Caco-2 (cell line): ENCODE measurements around the gene LYST. TPM values are rescaled to one million over a fixed set of nuclear protein-coding genes. Genes with fewer than 3 reads are reported as not detected.

Source experiments
- BruUV-seq: library from RNA; stranded (reverse); fragments of 400-500 nt; replicated peaks from 2 replicates; lab custom pipeline; 2021; lab: Mats Ljungman, UMichigan
- CTCF ChIA-PET: fragments of 300-600 bp; sonication (Branson Sonifier 250); formaldehyde crosslinking; loops from one replicate; lab custom pipeline; 2022; ENCODE audit warnings: antibody characterized with exemption; lab: Charles Lee
- POLR2A ChIA-PET: fragments of 300-600 bp; sonication (Branson Sonifier 250); formaldehyde crosslinking; loops from one replicate; lab custom pipeline; 2022; ENCODE audit warnings: antibody characterized with exemption; lab: Charles Lee
- DNase-seq, 2 experiments: peaks; one replicate each; pipeline versions ENCODE4 v3.0.0 to v3.0.0-alpha.2; 2020 to 2022
- H3K27me3 ChIP-seq: replicated peaks from 2 replicates; pipeline ENCODE4 v1.6.0; 2011; ENCODE audit warnings: low read length; ENCODE audit not compliant: control insufficient read depth, insufficient read depth
- H3K36me3 ChIP-seq: 2 replicates; pipeline ENCODE4 v1.5.1; 2011; ENCODE audit warnings: low read length; ENCODE audit not compliant: control insufficient read depth, insufficient read depth
- H3K4me1 ChIP-seq: fragments of 250-450 bp; sonication (Bioruptor Pico); 2 replicates; pipeline ENCODE4 v1.5.1; 2020; ENCODE audit warnings: mild to moderate bottlenecking
- H3K4me3 ChIP-seq: 2 replicates; pipeline ENCODE4 v1.5.1; 2011; ENCODE audit warnings: low read depth, mild to moderate bottlenecking, control low read depth, low read length
- H3K9me3 ChIP-seq: fragments of 250-450 bp; sonication (Bioruptor Pico); 2 replicates; pipeline ENCODE4 v1.5.1; 2020; ENCODE audit warnings: mild to moderate bottlenecking, moderate library complexity
- H3K27ac Mint-ChIP-seq: one replicate; pipeline ENCODE4 v1.8.0; 2022; ENCODE audit warnings: mixed read lengths; ENCODE audit not compliant: unreplicated experiment
- H3K27me3 Mint-ChIP-seq: one replicate; pipeline ENCODE4 v1.8.0; 2022; ENCODE audit warnings: mixed read lengths; ENCODE audit not compliant: insufficient read depth, unreplicated experiment
- H3K36me3 Mint-ChIP-seq: one replicate; pipeline ENCODE4 v1.8.0; 2022; ENCODE audit warnings: mild to moderate bottlenecking, mixed read lengths; ENCODE audit not compliant: insufficient read depth, unreplicated experiment
- H3K4me1 Mint-ChIP-seq: one replicate; pipeline ENCODE4 v1.8.0; 2022; ENCODE audit warnings: low read depth, mixed read lengths; ENCODE audit not compliant: unreplicated experiment
- H3K4me3 Mint-ChIP-seq: one replicate; pipeline ENCODE4 v1.8.0; 2022; ENCODE audit warnings: mild to moderate bottlenecking, moderate library complexity, mixed read lengths; ENCODE audit not compliant: unreplicated experiment
- H3K9me3 Mint-ChIP-seq: one replicate; pipeline ENCODE4 v1.8.0; 2022; ENCODE audit warnings: mixed read lengths; ENCODE audit not compliant: unreplicated experiment
- CTCF ChIP-seq, 2 experiments: fragments of 200-600 bp in 1 of 2; IDR thresholded peaks; 1 replicate in 1 of 2; 2 replicates in 1 of 2; pipeline versions ENCODE4 v1.5.1 to v1.8.0; 2011 to 2022; ENCODE audit warnings: antibody characterized with exemption in 1 of 2, control low read depth in 1 of 2, inconsistent platforms in 1 of 2, low read depth in 1 of 2, low read length in 1 of 2, mild to moderate bottlenecking in 1 of 2, moderate library complexity in 1 of 2; ENCODE audit not compliant: insufficient read depth in 1 of 2, severe bottlenecking in 1 of 2, unreplicated experiment in 1 of 2
- intact Hi-C: fragments of 100-400 bp; cut with micrococcal nuclease; formaldehyde crosslinking; loops from one replicate; pipeline ENCODE4 v1.10.0; 2022; ENCODE audit not compliant: unreplicated experiment
- total RNA-seq: library from RNA; stranded (reverse); gene quantifications from 2 replicates; pipeline ENCODE4 v1.2.3, GENCODE V29; 2022

Gene LYST
- total RNA-seq, 1 experiment from 2014 or later, result 5.6 TPM

- Mint-ChIP-seq H3K4me3 (no peak overlapping the region), H3K27me3 (no peaks in the 10 kb centered on the region), H3K4me1 (no peaks in the 10 kb centered on the region), H3K36me3 (no peaks in the 10 kb centered on the region), H3K27ac (no peak overlapping the region), H3K9me3 (no peaks in the 10 kb centered on the region)
- Histone ChIP-seq H3K4me1 (no peaks in the 10 kb centered on the region), H3K4me3 (no peak overlapping the region), H3K9me3 (no peaks in the 10 kb centered on the region), H3K36me3 (no peaks in the 10 kb centered on the region), H3K27me3 (no peaks in the 10 kb centered on the region)
- ChIA-PET POLR2A (no interaction called here), CTCF (no interaction called here)
- no peak for DNase-seq
- no peak for TF ChIP-seq CTCF (IDR thresholded peaks at IDR 0.05; ENCODE audit: insufficient read depth in 1 of 2, low read depth in 1 of 2, low read length in 1 of 2, severe bottlenecking in 1 of 2, unreplicated experiment in 1 of 2)
- intact Hi-C loops, result no loop called here
- no TSS peak for BruUV-seq
These were observed 7.9 kb downstream of the LYST start for GRCh38 chr1:235858766-235859165.

GRCh38 chr1:235857756-235858155 is 8.9 kb downstream of the LYST start:
- no TSS peak for BruUV-seq
- Histone ChIP-seq H3K27me3 (no peaks in the 10 kb centered on the region), H3K36me3 (no peaks in the 10 kb centered on the region), H3K4me1 (no peaks in the 10 kb centered on the region), H3K9me3 (no peaks in the 10 kb centered on the region), H3K4me3 (no peak overlapping the region)
- POLR2A ChIA-PET, result no interaction called here
- H3K27me3 Mint-ChIP-seq, result no peaks in the 10 kb centered on the region
- no peak for TF ChIP-seq CTCF (IDR thresholded peaks at IDR 0.05; ENCODE audit: insufficient read depth in 1 of 2, low read depth in 1 of 2, low read length in 1 of 2, severe bottlenecking in 1 of 2, unreplicated experiment in 1 of 2)
- H3K36me3 Mint-ChIP-seq, result no peaks in the 10 kb centered on the region
- no peak overlapping the region for H3K27ac Mint-ChIP-seq
- no peak for DNase-seq
- H3K4me1 Mint-ChIP-seq, result no peaks in the 10 kb centered on the region
- intact Hi-C loops, result no loop called here
- H3K9me3 Mint-ChIP-seq, result no peaks in the 10 kb centered on the region
- H3K4me3 Mint-ChIP-seq, result no peak overlapping the region
- CTCF ChIA-PET, result interaction anchor here (1.3 kb wide), 1 partner anchor 14 kb away, joined by 3 read pairs; no protein-coding TSS in a partner anchor

- CTCF ChIA-PET, result no interaction called here
- Histone ChIP-seq H3K4me1 (no peaks in the 10 kb centered on the region), H3K36me3 (no peaks in the 10 kb centered on the region), H3K9me3 (no peaks in the 10 kb centered on the region), H3K27me3 (no peaks in the 10 kb centered on the region), H3K4me3 (no peak overlapping the region)
- no peaks in the 10 kb centered on the region for H3K36me3 Mint-ChIP-seq
- no peaks in the 10 kb centered on the region for H3K9me3 Mint-ChIP-seq
- BruUV-seq, result no TSS peak
- H3K4me1 Mint-ChIP-seq, result no peaks in the 10 kb centered on the region
- intact Hi-C loops, result no loop called here
- POLR2A ChIA-PET, result no interaction called here
- no peak overlapping the region for H3K27ac Mint-ChIP-seq
- H3K4me3 Mint-ChIP-seq, result no peak overlapping the region
- DNase-seq, result no peak
- no peak for TF ChIP-seq CTCF (IDR thresholded peaks at IDR 0.05; ENCODE audit: insufficient read depth in 1 of 2, low read depth in 1 of 2, low read length in 1 of 2, severe bottlenecking in 1 of 2, unreplicated experiment in 1 of 2)
- H3K27me3 Mint-ChIP-seq, result no peaks in the 10 kb centered on the region
These were observed 10.8 kb downstream of the LYST start for GRCh38 chr1:235855811-235856429.
